Vagina (tissue), 2 donors: ENCODE results near the gene CHI3L1.

Experiments
- POLR2A ChIP-seq, 2 donors: fragments of 450-650 bp; IDR thresholded peaks; one replicate each; pipeline ENCODE4 v1.6.1; 2017; ENCODE audit warnings: antibody characterized with exemption in 2 of 2, mild to moderate bottlenecking in 2 of 2, moderate library complexity in 2 of 2
- POLR2AphosphoS5 ChIP-seq, 2 donors: sonication (generic); formaldehyde crosslinking; IDR thresholded peaks; one replicate each; pipeline ENCODE4 v1.9.0; 2017; ENCODE audit warnings: antibody characterized with exemption in 2 of 2, mild to moderate bottlenecking in 2 of 2, low read depth in 1 of 2; ENCODE audit not compliant: insufficient read depth in 1 of 2
- TF ChIP-seq, protein P1 (sequence below), 3 experiments: fragments of 450-650 bp in 2 of 3; fragments of 200-600 bp in 1 of 3; sonication (generic) in 1 of 3; IDR thresholded peaks; one replicate each; pipeline ENCODE4 v1.5.1; 2017 to 2019; ENCODE audit warnings: antibody characterized with exemption in 3 of 3, mild to moderate bottlenecking in 2 of 3, moderate library complexity in 2 of 3

DNA sequence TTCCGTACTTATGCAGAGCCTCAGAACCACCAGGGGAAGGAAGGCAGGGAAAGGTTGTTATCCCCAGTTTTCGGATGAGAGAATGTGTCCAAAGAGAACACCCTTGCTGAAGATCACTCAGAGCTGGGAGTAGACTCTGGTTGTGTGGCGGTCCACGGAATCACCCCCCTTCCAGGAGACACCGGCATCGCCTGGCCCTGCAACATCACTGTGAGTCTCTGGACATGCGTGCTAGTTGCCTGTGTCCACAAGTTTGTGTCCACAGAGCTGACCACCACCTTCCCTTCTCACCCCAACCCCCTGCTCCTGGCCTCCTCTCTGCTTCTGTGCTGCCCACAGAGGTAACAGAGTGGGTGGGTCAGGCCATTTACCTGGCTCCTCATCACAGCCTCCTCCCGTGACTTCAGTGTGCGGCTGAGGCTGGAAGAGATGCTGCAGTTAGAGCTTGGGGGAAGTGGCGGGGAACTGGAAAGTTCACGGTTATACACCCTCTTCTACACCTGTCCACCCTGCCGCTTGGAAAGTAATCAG, 18.2 kb downstream of the CHI3L1 start:
- TF ChIP-seq, protein P1, sequence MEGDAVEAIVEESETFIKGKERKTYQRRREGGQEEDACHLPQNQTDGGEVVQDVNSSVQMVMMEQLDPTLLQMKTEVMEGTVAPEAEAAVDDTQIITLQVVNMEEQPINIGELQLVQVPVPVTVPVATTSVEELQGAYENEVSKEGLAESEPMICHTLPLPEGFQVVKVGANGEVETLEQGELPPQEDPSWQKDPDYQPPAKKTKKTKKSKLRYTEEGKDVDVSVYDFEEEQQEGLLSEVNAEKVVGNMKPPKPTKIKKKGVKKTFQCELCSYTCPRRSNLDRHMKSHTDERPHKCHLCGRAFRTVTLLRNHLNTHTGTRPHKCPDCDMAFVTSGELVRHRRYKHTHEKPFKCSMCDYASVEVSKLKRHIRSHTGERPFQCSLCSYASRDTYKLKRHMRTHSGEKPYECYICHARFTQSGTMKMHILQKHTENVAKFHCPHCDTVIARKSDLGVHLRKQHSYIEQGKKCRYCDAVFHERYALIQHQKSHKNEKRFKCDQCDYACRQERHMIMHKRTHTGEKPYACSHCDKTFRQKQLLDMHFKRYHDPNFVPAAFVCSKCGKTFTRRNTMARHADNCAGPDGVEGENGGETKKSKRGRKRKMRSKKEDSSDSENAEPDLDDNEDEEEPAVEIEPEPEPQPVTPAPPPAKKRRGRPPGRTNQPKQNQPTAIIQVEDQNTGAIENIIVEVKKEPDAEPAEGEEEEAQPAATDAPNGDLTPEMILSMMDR (IDR thresholded peaks at IDR 0.05), result no peak
- no peak for TF ChIP-seq POLR2A (IDR thresholded peaks at IDR 0.05)
- TF ChIP-seq POLR2AphosphoS5 (IDR thresholded peaks at IDR 0.05; ENCODE audit: insufficient read depth in 1 of 2, low read depth in 1 of 2), result no peak
